Germinal center (tissue), 1 donor: ENCODE results near the gene PRKG2.
"Not testable (repeated sequence)": the region's sequence is repeated elsewhere in the genome, so short reads cannot be mapped to it uniquely, and the experiment has no call there.

Experiments
- DNase-seq: peaks from one replicate; pipeline ENCODE4 v3.0.0; 2012; ENCODE audit warnings: mixed read lengths, low spot score

The PRKG2 gene, protein sequence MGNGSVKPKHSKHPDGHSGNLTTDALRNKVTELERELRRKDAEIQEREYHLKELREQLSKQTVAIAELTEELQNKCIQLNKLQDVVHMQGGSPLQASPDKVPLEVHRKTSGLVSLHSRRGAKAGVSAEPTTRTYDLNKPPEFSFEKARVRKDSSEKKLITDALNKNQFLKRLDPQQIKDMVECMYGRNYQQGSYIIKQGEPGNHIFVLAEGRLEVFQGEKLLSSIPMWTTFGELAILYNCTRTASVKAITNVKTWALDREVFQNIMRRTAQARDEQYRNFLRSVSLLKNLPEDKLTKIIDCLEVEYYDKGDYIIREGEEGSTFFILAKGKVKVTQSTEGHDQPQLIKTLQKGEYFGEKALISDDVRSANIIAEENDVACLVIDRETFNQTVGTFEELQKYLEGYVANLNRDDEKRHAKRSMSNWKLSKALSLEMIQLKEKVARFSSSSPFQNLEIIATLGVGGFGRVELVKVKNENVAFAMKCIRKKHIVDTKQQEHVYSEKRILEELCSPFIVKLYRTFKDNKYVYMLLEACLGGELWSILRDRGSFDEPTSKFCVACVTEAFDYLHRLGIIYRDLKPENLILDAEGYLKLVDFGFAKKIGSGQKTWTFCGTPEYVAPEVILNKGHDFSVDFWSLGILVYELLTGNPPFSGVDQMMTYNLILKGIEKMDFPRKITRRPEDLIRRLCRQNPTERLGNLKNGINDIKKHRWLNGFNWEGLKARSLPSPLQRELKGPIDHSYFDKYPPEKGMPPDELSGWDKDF

GRCh38 chr4:81214881-81215868 lies at the start of gene PRKG2:
PRKG2 (minus strand) TSS chr4:81215222; CDS start chr4:81205047, 10,175 bp downstream.
- DNase-seq: peak; percentile 5

- peak; percentile 6 for DNase-seq
Observed at GRCh38 chr4:81260443-81261101, 45.5 kb upstream of the PRKG2 start.

DNA sequence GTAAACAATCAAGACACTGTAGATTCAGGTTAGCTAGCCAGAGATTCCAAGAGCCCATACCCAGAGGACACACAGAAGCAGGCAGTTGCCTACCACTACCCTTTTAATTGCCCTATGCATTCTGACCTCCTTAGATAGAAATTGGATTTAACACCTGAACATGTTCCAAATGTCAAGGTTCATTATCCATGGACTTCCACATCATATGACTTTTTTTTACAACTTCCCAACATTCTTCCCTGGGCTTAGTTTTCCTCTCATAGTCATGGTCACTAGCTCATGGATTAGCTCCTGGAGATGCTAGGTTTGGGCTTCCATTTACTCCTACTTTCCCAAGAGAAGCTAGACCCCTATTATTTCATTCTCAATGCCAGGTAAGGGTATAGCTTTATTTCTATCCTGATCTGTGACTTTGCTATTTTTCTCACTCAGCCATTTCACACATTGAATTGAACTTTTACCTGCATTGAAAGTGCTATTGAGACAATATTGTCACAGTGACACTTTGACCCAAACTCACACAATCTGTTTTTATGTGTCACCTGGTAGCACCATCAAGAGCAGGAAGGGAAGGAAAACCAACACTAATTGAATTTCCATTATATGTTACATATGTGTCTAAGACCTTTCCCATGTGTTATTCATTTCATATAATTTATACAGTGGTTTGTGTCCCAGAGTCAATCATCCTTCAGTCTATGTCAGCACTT lies 44.0 kb upstream of the PRKG2 start:
- no peak for DNase-seq

DNA sequence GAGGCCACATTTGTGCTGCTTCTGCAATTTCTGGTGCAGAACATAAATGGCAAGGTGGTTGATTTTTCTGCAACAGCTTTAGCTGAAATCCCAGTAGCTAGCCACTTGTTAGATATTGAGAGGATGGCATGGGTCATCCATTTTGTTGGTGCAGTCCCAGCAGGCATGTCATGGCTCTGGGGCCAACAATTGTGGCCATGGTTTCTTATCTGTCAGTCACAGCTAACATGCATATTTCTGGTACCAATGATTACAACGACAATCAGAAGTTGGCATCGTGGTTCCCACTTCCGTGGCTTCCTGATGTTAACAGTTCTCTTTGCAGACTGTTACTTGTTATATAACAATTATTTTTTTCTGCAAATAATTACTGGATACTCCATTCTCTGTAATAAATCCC lies 42.8 kb upstream of the PRKG2 start:
- no peak for DNase-seq

- no peak for DNase-seq
Observed at GRCh38 chr4:81257021-81257420, 42.0 kb upstream of the PRKG2 start.

- DNase-seq: no peak
Observed at GRCh38 chr4:81256059-81256970, 41.3 kb upstream of the PRKG2 start.

- no peak for DNase-seq
Observed at GRCh38 chr4:81255524-81255923, 40.5 kb upstream of the PRKG2 start.

GRCh38 chr4:81250430-81250829 lies 35.4 kb upstream of the PRKG2 start:
- no peak for DNase-seq

- DNase-seq: no peak
Observed at GRCh38 chr4:81245218-81246009, 30.4 kb upstream of the PRKG2 start.

GRCh38 chr4:81237791-81238190 lies 22.8 kb upstream of the PRKG2 start:
- DNase-seq: no peak

DNA sequence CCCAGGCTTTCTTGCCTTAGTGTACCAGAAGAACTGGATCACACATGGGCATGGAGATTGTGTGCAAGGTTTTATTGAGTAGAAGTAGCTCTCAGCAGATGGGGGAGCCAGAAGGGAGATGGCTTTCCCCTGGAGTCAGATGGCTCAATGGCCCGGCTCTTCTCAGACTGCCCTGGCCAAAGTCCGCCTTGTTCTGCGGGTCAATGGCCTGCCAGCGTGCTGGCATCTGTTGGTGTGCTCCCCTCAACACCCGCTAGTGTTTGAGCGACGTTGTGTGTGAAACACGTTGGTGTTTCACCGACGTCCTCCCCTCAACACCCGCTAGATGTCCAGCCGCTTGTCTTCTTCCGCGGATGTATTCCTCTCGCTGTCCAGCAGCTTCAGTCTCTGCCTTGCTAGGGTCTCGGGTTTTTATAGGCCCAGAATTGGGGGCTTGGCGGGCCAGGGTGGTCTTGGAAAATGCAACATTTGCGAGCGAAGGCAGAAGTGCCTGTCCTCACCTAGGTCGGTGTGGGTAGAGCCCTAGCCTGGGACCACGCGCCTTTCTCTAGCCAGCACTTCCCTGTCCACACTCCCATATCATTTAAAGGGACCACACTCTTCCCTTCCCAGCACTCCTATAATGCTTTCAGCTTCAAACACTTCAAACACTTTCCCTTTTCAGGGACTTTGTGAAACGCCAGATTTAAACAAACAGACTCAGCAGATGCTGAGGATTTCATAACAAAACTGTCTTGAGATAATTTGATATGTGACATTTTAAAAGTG lies 21.1 kb upstream of the PRKG2 start:
- DNase-seq: no peak

GRCh38 chr4:81227968-81228367 lies 12.9 kb upstream of the PRKG2 start:
- no peak for DNase-seq

- no peak for DNase-seq
Observed at GRCh38 chr4:81227138-81227537, 12.1 kb upstream of the PRKG2 start.

DNA sequence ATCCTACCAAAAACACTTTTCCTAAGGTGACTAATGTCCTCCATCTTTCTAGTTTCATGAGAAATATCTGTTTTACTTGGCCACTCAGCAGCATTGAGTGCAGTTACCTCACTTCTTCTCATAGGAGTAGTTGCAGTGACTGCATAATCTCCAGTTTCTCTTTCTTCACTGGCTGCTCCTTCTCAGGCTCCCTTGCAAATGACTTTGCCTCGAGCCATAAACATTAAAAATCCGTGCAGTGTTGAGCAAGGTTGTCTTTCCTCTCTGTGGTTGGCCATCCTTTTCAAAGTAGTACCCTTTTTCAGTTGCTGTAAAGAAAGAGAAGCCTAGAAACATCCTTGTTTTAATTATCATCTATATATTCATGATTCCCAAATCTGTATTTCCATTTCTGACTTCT lies 10.2 kb upstream of the PRKG2 start:
- DNase-seq: no peak

- DNase-seq: not testable (repeated sequence)
Observed at GRCh38 chr4:81222082-81222472, 7.1 kb upstream of the PRKG2 start.

DNA sequence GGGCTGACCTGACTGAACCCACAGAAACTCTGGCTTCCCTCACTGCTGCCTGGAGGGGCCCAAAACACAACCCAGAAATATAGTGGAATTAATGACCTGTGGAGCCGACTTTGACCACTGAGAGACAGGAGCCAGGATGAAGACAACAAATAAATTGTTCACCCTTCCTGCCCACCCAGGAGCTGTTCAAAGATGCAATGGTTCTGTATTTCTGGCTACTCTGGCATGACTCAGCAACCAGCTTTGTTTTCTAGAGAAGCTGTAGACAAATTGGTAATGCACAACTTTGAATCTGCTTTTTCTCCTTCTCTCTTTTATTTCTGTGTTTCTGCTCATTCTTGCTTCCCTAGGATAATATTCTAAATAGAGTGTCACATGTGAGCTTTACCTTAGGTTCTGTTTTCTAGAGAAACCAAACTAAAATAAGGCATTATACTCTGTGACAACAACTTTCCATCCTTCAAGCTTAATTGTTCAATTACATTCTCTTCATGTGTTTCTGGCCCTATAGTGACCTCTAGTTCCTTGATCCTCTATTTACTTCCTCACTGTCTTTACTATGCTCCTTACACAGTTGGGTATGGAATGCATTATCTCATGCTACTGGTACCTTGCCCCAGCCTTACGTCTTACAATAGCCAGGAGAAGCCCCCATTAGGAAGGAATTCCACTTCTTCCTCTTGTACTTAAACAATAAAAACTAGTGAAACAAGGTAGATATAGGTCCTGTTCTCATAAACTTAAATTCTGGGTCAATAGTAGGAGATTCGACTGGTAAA lies 6.5 kb upstream of the PRKG2 start:
- no peak for DNase-seq

DNA sequence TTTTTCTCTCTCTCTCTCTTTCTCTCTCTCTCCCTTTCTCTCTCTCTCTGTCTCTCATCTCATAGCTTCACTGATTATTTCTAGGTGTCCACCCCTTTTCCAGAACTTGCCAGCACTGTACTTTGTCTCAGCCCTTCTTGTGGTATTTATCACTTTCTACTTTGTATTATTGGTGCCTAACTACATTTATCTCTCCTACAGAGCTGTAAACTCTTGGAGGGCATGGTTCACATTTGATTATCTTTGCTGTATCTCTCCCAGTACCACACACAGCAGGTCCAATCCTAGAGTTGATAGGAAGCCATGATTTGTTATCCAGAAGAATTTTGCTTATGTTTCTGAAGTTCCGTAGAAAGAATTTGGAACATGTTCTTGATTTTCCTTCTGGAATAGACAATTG lies 5.2 kb upstream of the PRKG2 start:
- no peak for DNase-seq
